K562 (cell line): ENCODE data around the gene ADAMTSL3. TPM values are rescaled to one million over a fixed set of nuclear protein-coding genes. Genes with fewer than 3 reads are reported as not detected.

Experiments
- ATAC-seq: fragments of 200-7000 bp; cut with Tn5 transposase; 3 replicates; pipeline ENCODE4 v1.9.1; 2020; ENCODE audit warnings: moderate library complexity
- BruUV-seq: library from RNA; stranded (reverse); fragments of 400-500 nt; replicated peaks from 2 replicates; lab custom pipeline; 2021; lab: Mats Ljungman, UMichigan
- CTCF ChIA-PET: fragments of 300-600 bp; formaldehyde crosslinking; extraction: SDS; loops from one replicate; lab custom pipeline; 2021; ENCODE audit warnings: low intra/inter-chr PET ratio; lab: Yijun Ruan, JAX
- POLR2A ChIA-PET: fragments of 300-600, 350-650 bp; sonication (Branson Sonifier 250); formaldehyde crosslinking; extraction: SDS; loops from one replicate; lab custom pipeline; 2021; ENCODE audit warnings: antibody characterized with exemption, inconsistent platforms; lab: Yijun Ruan, JAX
- DNase-seq, 4 experiments: peaks; one replicate each; pipeline versions ENCODE4 v3.0.0 to v3.0.0-alpha.2; 2011 to 2018; ENCODE audit warnings: low spot score in 3 of 4, mixed read lengths in 3 of 4; ENCODE audit errors: extremely low read depth in 1 of 4
- FAIRE-seq: peaks from 2 replicates; lab custom pipeline; 2011; peaks lifted over from hg19 to GRCh38; lab: Jason Lieb, UNC
- H2AFZ ChIP-seq: 2 replicates; pipeline ENCODE4 v1.6.0; 2011; ENCODE audit warnings: low read depth, low read length, control low read depth, inconsistent platforms
- H3K27ac ChIP-seq: fragments of 200-600 bp; 3 replicates; pipeline ENCODE4 v1.8.0; 2011; ENCODE audit warnings: low read depth, mild to moderate bottlenecking, control low read depth, inconsistent platforms, low read length, moderate library complexity, mixed read lengths; ENCODE audit errors: extremely low read depth
- H3K27me3 ChIP-seq, 2 experiments: fragments of 300-600 bp in 1 of 2; 2 replicates in 1 of 2; 3 replicates in 1 of 2; pipeline versions ENCODE4 v1.6.0 to v1.8.0; 2011; ENCODE audit warnings: inconsistent platforms in 2 of 2, low read length in 2 of 2, mild to moderate bottlenecking in 1 of 2, mixed read lengths in 1 of 2, moderate library complexity in 1 of 2; ENCODE audit not compliant: control insufficient read depth in 2 of 2, insufficient read depth in 2 of 2
- H3K36me3 ChIP-seq: fragments of 300-600 bp; 3 replicates; pipeline ENCODE4 v1.8.0; 2011; ENCODE audit warnings: mild to moderate bottlenecking, low read length, inconsistent platforms; ENCODE audit not compliant: control insufficient read depth, insufficient read depth
- H3K4me1 ChIP-seq, 2 experiments: fragments of 200-600 bp in 1 of 2; replicated peaks in 1 of 2; 2 replicates in 1 of 2; 3 replicates in 1 of 2; pipeline versions ENCODE4 v1.5.1 to v1.8.0; 2011; ENCODE audit warnings: inconsistent platforms in 2 of 2, low read length in 2 of 2, mild to moderate bottlenecking in 1 of 2, mixed read lengths in 1 of 2, moderate library complexity in 1 of 2; ENCODE audit not compliant: control insufficient read depth in 2 of 2, insufficient read depth in 2 of 2
- H3K4me2 ChIP-seq: 2 replicates; pipeline ENCODE4 v1.6.1; 2011; ENCODE audit warnings: low read length, control low read depth, inconsistent platforms, mixed read lengths; ENCODE audit not compliant: insufficient read depth
- H3K4me3 ChIP-seq: fragments of 200-600 bp; sonication (generic), shearing (Covaris generic); 2 replicates; pipeline ENCODE4 v1.5.1; 2016; ENCODE audit warnings: control low read depth, inconsistent platforms
- H3K79me2 ChIP-seq: fragments of 200-600 bp; 3 replicates; pipeline ENCODE4 v1.8.0; 2011; ENCODE audit warnings: low read length, inconsistent platforms; ENCODE audit not compliant: control insufficient read depth, insufficient read depth
- H3K9ac ChIP-seq, 2 experiments: 2 replicates each; pipeline versions ENCODE4 v1.6.0 to v1.6.1; 2011; ENCODE audit warnings: low read depth in 2 of 2, low read length in 2 of 2, control low read depth in 1 of 2, inconsistent platforms in 1 of 2, mild to moderate bottlenecking in 1 of 2, mixed read lengths in 1 of 2; ENCODE audit not compliant: insufficient read depth in 1 of 2
- H3K9me1 ChIP-seq: one replicate; pipeline ENCODE4 v1.6.0; 2011; ENCODE audit warnings: inconsistent platforms, mild to moderate bottlenecking, low read length, moderate library complexity; ENCODE audit not compliant: control insufficient read depth, insufficient read depth
- H3K9me3 ChIP-seq: replicated peaks from 2 replicates; pipeline ENCODE4 v1.5.1; 2011; ENCODE audit warnings: low read depth, low read length, inconsistent platforms; ENCODE audit not compliant: control insufficient read depth, insufficient read depth
- H4K20me1 ChIP-seq: replicated peaks from 2 replicates; pipeline ENCODE4 v1.6.1; 2011; ENCODE audit warnings: low read length, inconsistent platforms, mixed read lengths; ENCODE audit not compliant: control insufficient read depth, insufficient read depth
- CHD2 ChIP-seq: IDR thresholded peaks from 2 replicates; pipeline ENCODE4 v1.6.1; 2011; ENCODE audit warnings: low read depth, low read length
- CLOCK ChIP-seq: fragments of 250-450 bp; sonication (Bioruptor Pico); IDR thresholded peaks from 2 replicates; pipeline ENCODE4 v1.4.0; 2020; ENCODE audit warnings: mild to moderate bottlenecking, moderate library complexity, borderline replicate concordance
- HDAC8 ChIP-seq: fragments of 450-650 bp; IDR thresholded peaks from 2 replicates; pipeline ENCODE4 v1.6.1; 2016; ENCODE audit warnings: mild to moderate bottlenecking, missing genetic modification characterization, moderate library complexity, missing compliant biosample characterization
- KAT8 ChIP-seq: fragments of 450-650 bp; IDR thresholded peaks from 2 replicates; pipeline ENCODE4 v1.6.1; 2016; ENCODE audit warnings: low read depth, mild to moderate bottlenecking
- NCOA4 ChIP-seq: fragments of 450-650 bp; IDR thresholded peaks from 2 replicates; pipeline ENCODE4 v1.6.1; 2018; ENCODE audit warnings: mild to moderate bottlenecking; ENCODE audit not compliant: partially characterized antibody
- RBM14 ChIP-seq: fragments of 200-400 bp; formaldehyde crosslinking; IDR thresholded peaks from 2 replicates; pipeline ENCODE4 v1.6.1; 2018; ENCODE audit warnings: low read depth, mild to moderate bottlenecking, low read length, moderate library complexity, borderline replicate concordance; ENCODE audit not compliant: insufficient read depth
- SMARCB1 ChIP-seq: IDR thresholded peaks from 2 replicates; pipeline ENCODE4 v1.6.1; 2011; ENCODE audit warnings: improper control_type of control experiment, low read depth; ENCODE audit not compliant: insufficient read length
- SP2 ChIP-seq: IDR thresholded peaks from 2 replicates; pipeline ENCODE4 v1.6.1; 2011; ENCODE audit warnings: mild to moderate bottlenecking, low read depth, low read length, moderate library complexity; ENCODE audit not compliant: poor library complexity, severe bottlenecking; ENCODE audit errors: extremely low read depth
- TCF7 ChIP-seq: sonication (generic); IDR thresholded peaks from 2 replicates; pipeline ENCODE4 v1.6.1; 2016; ENCODE audit warnings: antibody characterized with exemption, borderline replicate concordance
- XRCC4 ChIP-seq: IDR thresholded peaks from one replicate; pipeline ENCODE4 v1.6.1; 2011; ENCODE audit not compliant: insufficient read depth, insufficient read length; ENCODE audit errors: extremely low read depth
- ZBTB5 ChIP-seq: fragments of 450-650 bp; IDR thresholded peaks from 2 replicates; pipeline ENCODE4 v1.6.1; 2017; ENCODE audit warnings: antibody characterized with exemption
- ZNF124 ChIP-seq: sonication (generic); formaldehyde crosslinking; IDR thresholded peaks from 2 replicates; pipeline ENCODE4 v1.8.1; 2022; ENCODE audit warnings: missing genetic modification reagents
- ZNF512 ChIP-seq: IDR thresholded peaks from 2 replicates; pipeline ENCODE4 v1.6.1; 2016; ENCODE audit warnings: missing genetic modification characterization, missing compliant biosample characterization
- ZNF764 ChIP-seq: fragments of 250-450 bp; sonication (Bioruptor Pico); IDR thresholded peaks from 2 replicates; pipeline ENCODE4 v1.4.0; 2020; ENCODE audit warnings: low read depth, mild to moderate bottlenecking, moderate library complexity
- ZZZ3 ChIP-seq: fragments of 450-650 bp; IDR thresholded peaks from 2 replicates; pipeline ENCODE4 v1.6.1; 2016; ENCODE audit warnings: antibody characterized with exemption, mild to moderate bottlenecking, moderate library complexity
- WGBS: fragments of 100-300 bp; shearing (Covaris generic); methylation state at CpG from one replicate; pipeline ENCODE4 v1.1.6; 2016; ENCODE audit warnings: low coverage, mixed read lengths; ENCODE audit not compliant: insufficient coverage; ENCODE audit errors: missing lambda C conversion rate; 5-methylcytosine and 5-hydroxymethylcytosine counted together
- in situ Hi-C: fragments of 300-500 bp; cut with MboI; formaldehyde crosslinking; loops from 4 replicates; pipeline ENCODE4 v1.15.0; 2018; ENCODE audit warnings: inconsistent platforms, mixed read lengths
- intact Hi-C: fragments of 100-400 bp; cut with micrococcal nuclease; formaldehyde crosslinking; loops from 2 replicates; pipeline ENCODE4 v1.14.2; 2022
- polyA plus RNA-seq, 8 experiments: library from polyadenylated mRNA; depleted of rRNA in 4 of 8; stranded (reverse) in 5 of 8; unstranded in 3 of 8; fragments of >200 nt; fragmentation: Nextera tagmentation in 2 of 8; fragmentation: Illumina TruSeq in 1 of 8; extraction: Ambion mirVana in 2 of 8; extraction: Trizol in 1 of 8; gene quantifications; 2 replicates each; pipeline versions ENCODE4 v1.2.1 to v1.2.3, GENCODE V29; 2011 to 2014; ENCODE audit warnings: inconsistent platforms in 1 of 8, missing spikeins in 1 of 8
- total RNA-seq, 7 experiments: library from RNA; depleted of rRNA in 6 of 7; stranded (reverse); fragments of >200 nt in 6 of 7; fragmentation: Illumina TruSeq in 2 of 7; extraction: Trizol in 2 of 7; gene quantifications; 2 replicates each; pipeline versions ENCODE4 v1.2.1 to v1.2.3, GENCODE V29; 2011 to 2021; ENCODE audit warnings: low replicate concordance in 1 of 7

ADAMTSL3 gene
- total and polyA plus RNA-seq, 9 of the 15 experiments (the other 6 are each of a cell fraction or from before 2014, with no cell fraction given), result 0.01 to 0.18 (median 0.07) TPM; not detected in 3

- FAIRE-seq (no peak), DNase-seq (no peak), ATAC-seq (no peak)
- H3K27ac ChIP-seq, result no peak overlapping the region
- BruUV-seq, result no TSS peak
- H3K9ac ChIP-seq, result no peak overlapping the region
- H3K4me3 ChIP-seq, result no peak overlapping the region
- no peaks in the 10 kb centered on the region for H4K20me1 ChIP-seq
- H3K9me1 ChIP-seq, result no peaks in the 10 kb centered on the region
- in situ Hi-C loops (no loop called here), intact Hi-C loops (no loop called here)
- no peaks in the 10 kb centered on the region for H3K9me3 ChIP-seq
- POLR2A ChIA-PET, result interaction anchor here (0.9 to 1.1 kb wide), 2 partner anchors 10 to 43 kb away, joined by 3 to 4 read pairs; no protein-coding TSS in a partner anchor
- WGBS, result 0% methylated on average over 6 of the region's 6 CpGs
- no peak overlapping the region for H2AFZ ChIP-seq
- no peaks in the 10 kb centered on the region for H3K27me3 ChIP-seq
- no peak overlapping the region for H3K4me2 ChIP-seq
- H3K4me1 ChIP-seq, result no peaks in the 10 kb centered on the region
- CTCF ChIA-PET, result no interaction called here
- H3K79me2 ChIP-seq, result no peaks in the 10 kb centered on the region
- no peaks in the 10 kb centered on the region for H3K36me3 ChIP-seq
- no peak for TF ChIP-seq CHD2
- TF ChIP-seq TCF7, result no peak
- no peak for TF ChIP-seq RBM14
- no peak for TF ChIP-seq HDAC8
- no peak for TF ChIP-seq SP2
- no peak for TF ChIP-seq ZNF764 (CRISPR knock-in tag)
- TF ChIP-seq KAT8, result no peak
- TF ChIP-seq ZNF124 (CRISPR knock-in tag), result no peak
- no peak for TF ChIP-seq ZNF512 (tag)
- no peak for TF ChIP-seq NCOA4
- TF ChIP-seq ZBTB5, result no peak
- no peak for TF ChIP-seq ZZZ3
- no peak for TF ChIP-seq XRCC4
- no peak for TF ChIP-seq CLOCK (CRISPR knock-in tag)
- no peak for TF ChIP-seq SMARCB1
Measured at GRCh38 chr15:84003791-84004503, 350.0 kb downstream of the ADAMTSL3 start.
